Measurements from ENCODE around the gene KTN1.

The KTN1 gene

GRCh38 chr14:55578511-55578910 lies 1.5 kb upstream of the KTN1 start:
- no peak for DNase-seq

GRCh38 chr14:55580470-55581341 lies 699 bp downstream of the KTN1 start:
- DNase-seq = no peak

- no peak for DNase-seq
These were observed 1.4 kb downstream of the KTN1 start for GRCh38 chr14:55581342-55581771.

- no peak for DNase-seq
These were observed 2.7 kb downstream of the KTN1 start for GRCh38 chr14:55582746-55583145.

DNA sequence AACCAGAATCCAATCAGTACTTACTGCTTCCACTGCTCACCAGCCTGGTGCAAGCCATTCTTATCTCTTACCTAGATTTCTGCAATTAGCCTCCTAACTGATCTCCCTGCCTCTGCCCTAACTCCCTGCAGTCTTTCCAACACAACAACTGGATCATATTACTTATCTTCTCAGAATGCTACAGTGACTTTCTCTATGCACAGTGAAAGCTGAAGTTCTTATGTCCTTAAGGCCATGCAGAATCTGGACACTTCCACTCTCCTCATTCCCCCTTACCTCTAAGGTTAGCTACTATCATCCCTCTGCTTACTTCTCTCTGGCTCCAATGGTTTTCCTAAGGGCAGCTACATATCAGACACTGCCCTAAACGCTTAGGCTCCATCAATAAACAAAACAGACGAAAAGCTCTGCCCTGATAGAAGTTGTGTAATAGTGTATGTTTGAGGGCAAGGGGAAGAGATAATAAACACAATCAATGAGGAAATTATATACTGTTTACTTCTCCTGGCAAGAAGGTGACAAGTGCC lies 4.0 kb downstream of the KTN1 start:
- DNase-seq = no peak

DNA sequence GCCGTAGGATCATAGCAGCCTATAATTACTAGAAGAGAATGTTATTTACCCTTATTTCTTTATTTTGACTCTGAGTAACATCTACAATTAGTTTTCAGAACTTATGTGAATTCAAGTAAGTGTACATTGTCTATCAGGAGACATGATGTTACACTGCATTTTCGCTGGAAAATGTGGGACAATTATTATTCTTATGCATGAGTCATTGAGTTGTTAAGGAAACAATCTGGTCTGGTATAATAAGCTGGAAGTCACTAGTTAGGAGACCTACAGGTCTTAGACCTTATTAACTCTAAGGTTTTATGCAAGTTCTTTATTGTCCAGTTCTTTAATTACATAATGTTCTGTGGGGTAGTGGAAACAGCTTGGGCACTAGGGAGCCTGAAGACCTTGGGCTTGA lies 5.8 kb downstream of the KTN1 start:
- DNase-seq = no peak

DNA sequence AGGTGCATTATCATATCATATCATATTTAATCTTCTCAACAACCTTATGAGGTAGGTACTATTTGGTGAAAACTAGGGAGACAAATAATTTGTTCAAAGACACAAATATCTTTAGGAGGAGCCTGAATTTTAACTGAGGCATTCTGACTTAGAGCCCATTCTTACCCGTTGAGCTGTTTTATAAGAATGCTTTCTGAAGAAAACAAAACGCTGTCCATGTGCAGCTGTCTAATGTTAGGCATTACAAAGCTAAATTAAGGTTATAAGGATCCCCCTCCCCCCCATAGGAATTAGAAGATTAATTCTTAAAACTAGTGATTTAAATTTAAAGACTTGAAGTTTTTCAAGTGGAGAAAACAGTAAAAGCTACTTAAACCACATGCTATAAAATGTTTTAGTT lies 6.4 kb downstream of the KTN1 start:
- no peak for DNase-seq

DNA sequence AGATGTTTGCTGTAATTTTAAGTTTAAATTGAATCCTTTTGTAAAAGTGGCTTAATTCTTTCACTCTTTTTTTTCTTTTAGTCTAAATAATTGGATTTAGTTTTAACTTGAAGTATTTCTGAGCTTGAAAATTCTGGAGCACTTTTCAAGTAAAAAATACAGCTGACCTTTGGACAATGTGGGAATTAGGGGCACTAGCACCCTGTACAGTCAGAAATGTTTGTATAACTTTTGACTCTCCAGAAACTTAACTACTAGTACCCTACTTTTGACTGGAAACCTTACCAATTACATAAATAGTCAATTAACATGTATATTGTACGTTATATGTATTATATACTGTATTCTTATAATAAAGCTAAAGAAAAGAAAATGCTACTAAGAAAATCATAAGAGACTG lies 7.8 kb downstream of the KTN1 start:
- no peak for DNase-seq

GRCh38 chr14:55588259-55588699 lies 8.3 kb downstream of the KTN1 start:
- DNase-seq = no peak

DNA sequence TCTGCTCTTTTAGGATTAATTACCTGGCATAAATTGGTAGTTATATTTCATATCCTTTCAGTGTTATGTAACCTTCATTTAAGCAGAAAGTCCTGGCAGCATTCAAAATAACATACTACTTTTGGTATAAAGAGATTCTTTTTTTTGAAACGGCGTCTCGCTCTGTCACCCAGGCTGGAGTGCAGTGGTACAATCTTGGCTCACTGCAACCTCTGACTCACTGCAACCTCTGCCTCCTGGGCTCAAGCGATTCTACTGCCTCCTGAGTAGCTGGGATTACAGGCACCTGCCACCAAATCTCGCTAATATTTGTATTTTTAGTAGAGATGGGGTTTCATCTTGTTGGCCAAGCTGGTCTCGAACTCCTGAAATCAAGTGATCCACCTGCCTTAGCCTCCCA lies 9.2 kb downstream of the KTN1 start:
- no peak for DNase-seq

DNA sequence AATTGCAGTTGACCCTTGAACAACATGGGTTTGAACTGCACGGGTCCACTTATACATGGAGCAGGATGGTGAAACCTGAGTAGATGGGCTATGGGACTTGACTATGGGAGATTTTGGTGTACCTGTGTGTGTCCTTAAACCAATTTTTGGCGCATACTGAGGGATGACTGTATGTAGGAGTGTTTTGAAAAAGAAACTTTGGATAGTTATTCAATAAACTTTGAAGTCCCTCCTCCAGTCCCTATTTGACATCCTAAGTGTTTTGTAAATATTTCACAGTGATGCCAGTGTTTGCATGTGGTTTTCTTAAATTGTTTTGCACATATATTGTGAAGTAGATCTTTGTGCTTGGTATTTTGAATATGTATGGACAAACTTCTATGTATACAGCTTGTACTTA lies 12.4 kb downstream of the KTN1 start:
- no peak for DNase-seq

- no peak for DNase-seq
These were observed 13.7 kb downstream of the KTN1 start for GRCh38 chr14:55593698-55594097.

DNA sequence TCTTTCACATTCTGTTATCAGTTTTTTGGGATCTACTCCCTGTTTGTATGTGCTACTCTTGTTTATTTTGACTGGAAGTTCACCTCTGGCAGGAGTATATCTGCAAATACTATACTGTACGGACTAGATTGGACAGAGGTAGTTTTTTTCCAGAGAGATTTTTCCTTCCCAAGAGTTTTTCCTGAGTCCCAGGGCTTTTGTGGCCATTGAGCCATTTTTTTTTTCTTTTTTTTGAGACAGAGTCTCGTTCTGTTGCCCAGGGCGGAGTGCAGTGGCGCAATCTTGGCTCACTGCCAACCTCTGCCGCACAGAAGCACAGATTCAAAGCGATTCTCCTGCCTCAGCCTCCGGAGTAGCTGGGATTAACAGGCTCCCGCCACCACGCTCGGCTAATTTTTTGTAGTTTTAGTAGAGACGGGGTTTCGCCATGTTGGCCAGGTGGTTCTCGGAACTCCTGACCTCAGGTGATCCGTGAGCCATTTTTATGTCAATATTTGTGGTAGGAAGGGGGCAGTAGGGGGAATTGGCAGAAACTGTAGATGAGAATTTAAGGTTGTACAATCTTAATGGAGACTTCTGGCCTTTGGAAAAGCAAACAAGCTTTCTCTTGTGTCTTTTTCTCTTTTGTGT lies 19.4 kb downstream of the KTN1 start:
- peak; percentile 78 for DNase-seq

DNA sequence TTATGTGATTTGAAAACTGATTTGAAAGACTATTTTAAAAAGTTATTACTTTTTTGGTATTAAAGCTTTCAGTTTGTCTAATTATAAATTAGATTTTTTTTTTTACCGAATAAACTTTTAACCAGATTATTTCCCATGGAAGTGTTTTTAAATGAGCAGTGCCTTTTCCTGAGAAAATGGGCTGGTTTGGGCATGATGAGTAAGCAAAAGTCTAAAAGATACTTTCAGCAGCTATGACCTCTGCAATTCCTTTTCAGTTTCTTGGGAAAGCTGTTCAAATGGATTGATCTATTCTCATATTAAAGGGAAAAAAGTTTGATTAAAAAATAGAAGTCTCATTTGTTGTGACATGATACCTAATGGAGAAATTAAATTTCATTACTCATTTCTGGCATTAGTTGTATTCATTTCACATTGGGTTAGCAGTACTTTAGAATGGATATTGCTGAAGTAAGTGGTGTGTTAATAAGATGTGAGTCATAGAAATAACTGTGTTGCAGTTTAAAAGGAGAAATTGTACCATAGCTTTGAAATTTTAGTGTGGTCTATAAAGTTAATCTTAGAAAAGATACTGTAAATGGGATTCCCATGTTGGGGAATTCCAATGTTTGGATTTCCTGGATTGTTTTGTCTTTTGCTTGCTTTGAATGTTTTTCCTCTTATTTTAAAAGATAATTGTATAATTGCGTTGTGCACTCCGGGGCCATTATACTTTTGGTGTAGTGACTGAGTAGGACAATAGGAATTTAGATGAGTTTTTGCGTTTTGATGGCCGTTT lies 21.0 kb downstream of the KTN1 start:
- DNase-seq = no peak

DNA sequence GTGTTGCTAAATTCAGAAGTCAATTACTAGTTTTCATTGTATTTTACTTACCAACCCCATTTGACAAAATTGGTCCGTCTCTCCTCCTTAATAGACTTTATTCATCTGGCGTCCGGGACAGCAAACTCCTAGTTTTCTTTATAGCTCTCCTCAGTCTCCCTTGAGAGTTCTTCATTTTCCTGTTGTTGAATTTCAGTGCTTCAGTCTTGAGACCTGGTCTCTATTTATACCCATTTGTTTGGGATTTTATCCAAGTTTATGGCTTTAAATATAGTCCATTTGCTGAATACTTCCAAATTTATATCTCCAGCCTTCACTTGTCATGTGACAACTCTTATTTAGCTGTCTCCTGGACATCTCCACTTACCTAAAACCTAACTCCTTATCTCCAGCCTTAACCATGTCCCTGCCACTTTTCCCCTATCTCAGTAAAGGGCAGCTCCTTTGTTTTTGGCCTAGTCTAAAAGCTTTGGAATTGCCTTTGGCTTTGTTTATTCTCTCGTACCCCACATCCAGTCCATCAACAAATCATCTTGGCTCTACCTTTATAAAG lies 23.5 kb downstream of the KTN1 start:
- no peak for DNase-seq

DNA sequence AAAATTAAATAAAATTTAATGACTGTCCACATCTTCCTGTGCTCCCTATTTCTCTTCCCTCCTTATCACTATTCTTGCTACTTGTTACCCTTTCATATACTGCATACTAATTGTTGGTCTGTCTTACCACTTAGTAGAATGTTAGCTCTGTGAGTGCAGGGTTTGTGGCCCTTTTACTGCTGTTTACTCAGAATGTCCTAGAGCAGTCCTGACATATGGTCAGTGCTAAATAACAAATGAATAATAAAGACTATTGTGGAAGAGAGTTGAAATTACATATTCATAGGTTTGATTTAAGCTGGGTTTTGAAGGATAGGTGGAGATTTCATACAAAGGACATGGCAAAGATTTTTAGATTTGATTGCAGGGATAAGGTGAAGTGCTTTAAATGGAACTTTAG lies 24.5 kb downstream of the KTN1 start:
- no peak for DNase-seq

GRCh38 chr14:55604900-55605418 lies 25.0 kb downstream of the KTN1 start:
- DNase-seq = no peak

- no peak for DNase-seq
These were observed 25.8 kb downstream of the KTN1 start for GRCh38 chr14:55605793-55606192.

GRCh38 chr14:55607386-55607785 lies 27.4 kb downstream of the KTN1 start:
- DNase-seq = no peak

DNA sequence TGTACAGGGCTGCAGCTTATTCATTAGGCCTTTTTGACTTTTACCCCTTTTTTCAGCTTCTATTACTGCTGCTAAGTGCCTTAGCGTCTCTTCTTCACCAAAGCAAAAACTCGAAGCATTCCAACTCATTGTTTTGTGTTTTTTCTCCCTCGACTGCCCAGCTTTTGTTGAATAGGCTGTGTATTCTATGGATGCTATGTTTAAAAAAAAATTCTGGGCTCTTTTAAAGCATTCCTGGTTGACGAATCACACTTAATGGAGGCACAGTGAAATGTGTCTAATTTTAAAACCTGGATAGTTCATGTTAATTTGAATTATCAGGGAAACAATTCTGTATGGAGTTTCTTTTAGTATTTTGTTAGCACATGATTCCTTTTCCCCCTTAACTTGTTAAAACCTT lies 29.7 kb downstream of the KTN1 start:
- DNase-seq = no peak

- no peak for DNase-seq
These were observed 30.8 kb downstream of the KTN1 start for GRCh38 chr14:55610713-55611370.

GRCh38 chr14:55611859-55612258 lies 31.9 kb downstream of the KTN1 start:
- DNase-seq = no peak

All from SHP77 treated with DMSO at 0.1 percent for 48 hours (cell line).